ENCODE results near the gene MARS2.

DNA sequence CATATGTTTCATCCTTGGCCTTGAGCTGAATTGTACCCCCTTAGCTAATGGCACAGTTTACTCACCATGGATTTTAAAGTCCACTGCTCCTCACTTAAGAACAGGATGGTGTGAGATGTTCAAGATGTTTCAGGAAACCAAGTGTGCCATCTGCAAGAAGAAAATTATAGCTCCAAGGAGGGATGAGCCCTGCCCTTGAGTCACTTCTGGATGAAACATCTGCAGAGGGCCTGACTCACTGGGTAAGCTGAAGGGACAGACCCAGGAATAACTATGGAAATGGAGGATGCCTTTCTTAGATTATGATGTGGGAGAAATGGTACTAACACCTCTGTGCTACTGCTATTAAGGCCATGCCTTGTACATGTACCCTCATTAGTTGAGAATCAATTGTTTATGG is 6.4 kb downstream of the MARS2 start:
- TF ChIP-seq, protein P1, sequence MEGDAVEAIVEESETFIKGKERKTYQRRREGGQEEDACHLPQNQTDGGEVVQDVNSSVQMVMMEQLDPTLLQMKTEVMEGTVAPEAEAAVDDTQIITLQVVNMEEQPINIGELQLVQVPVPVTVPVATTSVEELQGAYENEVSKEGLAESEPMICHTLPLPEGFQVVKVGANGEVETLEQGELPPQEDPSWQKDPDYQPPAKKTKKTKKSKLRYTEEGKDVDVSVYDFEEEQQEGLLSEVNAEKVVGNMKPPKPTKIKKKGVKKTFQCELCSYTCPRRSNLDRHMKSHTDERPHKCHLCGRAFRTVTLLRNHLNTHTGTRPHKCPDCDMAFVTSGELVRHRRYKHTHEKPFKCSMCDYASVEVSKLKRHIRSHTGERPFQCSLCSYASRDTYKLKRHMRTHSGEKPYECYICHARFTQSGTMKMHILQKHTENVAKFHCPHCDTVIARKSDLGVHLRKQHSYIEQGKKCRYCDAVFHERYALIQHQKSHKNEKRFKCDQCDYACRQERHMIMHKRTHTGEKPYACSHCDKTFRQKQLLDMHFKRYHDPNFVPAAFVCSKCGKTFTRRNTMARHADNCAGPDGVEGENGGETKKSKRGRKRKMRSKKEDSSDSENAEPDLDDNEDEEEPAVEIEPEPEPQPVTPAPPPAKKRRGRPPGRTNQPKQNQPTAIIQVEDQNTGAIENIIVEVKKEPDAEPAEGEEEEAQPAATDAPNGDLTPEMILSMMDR (conservative IDR thresholded peaks at IDR 0.05 in 1 of 2, IDR thresholded peaks at IDR 0.05 in 1 of 2; ENCODE audit: low read depth in 1 of 2, low read length in 2 of 2), result no peak
- TF ChIP-seq EZH2 (IDR thresholded peaks at IDR 0.05; ENCODE audit: low read length, missing control alignments), result no peak

Data from fibroblast of lung (primary cell).